D721Med (cell line): ENCODE data around the gene TMEM176B.

Source experiments
- DNase-seq: peaks from one replicate; pipeline ENCODE4 v3.0.0; 2011; ENCODE audit warnings: low spot score; ENCODE audit not compliant: insufficient read length
- FAIRE-seq: peaks from 2 replicates; lab custom pipeline; 2011; peaks lifted over from hg19 to GRCh38; lab: Jason Lieb, UNC
- CTCF ChIP-seq: IDR thresholded peaks from 2 replicates; pipeline ENCODE4 v1.5.1; 2012; ENCODE audit warnings: mild to moderate bottlenecking, control low read depth; ENCODE audit not compliant: insufficient read depth; ENCODE audit errors: missing control alignments

The TMEM176B gene

GRCh38 chr7:150845421-150845861, 45.3 kb upstream of the TMEM176B start:
- DNase-seq (no peak), FAIRE-seq (no peak)
- TF ChIP-seq CTCF = no peak

DNA sequence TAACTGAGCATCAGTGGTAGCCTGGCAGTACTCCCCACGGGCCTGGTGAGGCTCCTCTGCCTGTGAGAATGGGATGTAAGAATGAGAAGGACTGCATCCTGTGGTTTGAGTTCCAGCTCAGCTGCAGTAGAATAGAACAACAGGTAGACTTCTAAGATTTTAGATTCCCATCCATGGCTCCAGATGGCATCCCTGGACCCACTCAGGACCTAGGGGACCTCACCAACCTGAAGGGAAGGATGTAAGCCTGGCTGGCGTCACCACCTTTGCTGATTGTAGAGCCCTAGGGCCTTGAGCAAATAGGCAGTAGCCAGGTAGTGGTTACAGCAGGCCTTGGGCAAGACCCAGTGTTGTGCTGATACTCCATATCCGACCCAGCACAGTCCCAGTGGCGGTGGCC, 42.6 kb upstream of the TMEM176B start:
- FAIRE-seq (no peak), DNase-seq (no peak)
- no peak for TF ChIP-seq CTCF

GRCh38 chr7:150842018-150842417, 41.9 kb upstream of the TMEM176B start:
- FAIRE-seq = no peak
- no peak for DNase-seq
- no peak for TF ChIP-seq CTCF

GRCh38 chr7:150838965-150839650, 38.9 kb upstream of the TMEM176B start:
- DNase-seq = no peak
- TF ChIP-seq CTCF = no peak
- FAIRE-seq = no peak

GRCh38 chr7:150835702-150836280, 35.6 kb upstream of the TMEM176B start:
- no peak for TF ChIP-seq CTCF
- FAIRE-seq (no peak), DNase-seq (no peak)

GRCh38 chr7:150835019-150835418, 34.9 kb upstream of the TMEM176B start:
- TF ChIP-seq CTCF = no peak
- no peak for DNase-seq
- no peak for FAIRE-seq

DNA sequence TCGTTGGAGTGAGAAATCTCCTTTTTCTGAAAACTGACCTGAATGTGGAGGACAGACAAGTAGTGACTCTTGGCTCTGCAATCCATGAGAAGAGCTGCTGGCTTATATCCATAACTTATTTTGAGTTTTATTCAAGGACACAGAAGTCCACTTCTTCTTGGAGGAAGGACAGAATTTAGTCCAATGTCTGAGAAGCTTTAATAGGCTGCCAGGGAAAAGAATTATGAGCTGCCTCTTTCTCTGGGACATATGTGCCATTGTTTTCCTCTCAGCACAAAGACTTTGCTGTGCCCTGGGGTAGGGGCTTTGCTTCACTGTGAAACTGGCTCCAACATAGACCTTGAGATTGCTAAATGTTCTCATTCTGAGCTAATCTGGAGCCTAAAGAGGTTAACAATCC, 31.7 kb upstream of the TMEM176B start:
- TF ChIP-seq CTCF = no peak
- DNase-seq = no peak
- no peak for FAIRE-seq
